AG04450 (cell line): ENCODE data around the gene CCDC180. TPM values are rescaled to one million over a fixed set of nuclear protein-coding genes. Genes with fewer than 3 reads are reported as not detected.

Experiments used
- CTCF ChIA-PET: fragments of 300-600, 350-600 bp; formaldehyde crosslinking; extraction: SDS; loops from one replicate; lab custom pipeline; 2022; ENCODE audit warnings: antibody characterized with exemption, inconsistent platforms; lab: Charles Lee
- POLR2A ChIA-PET: fragments of 350-600 bp; formaldehyde crosslinking; extraction: SDS; loops from one replicate; lab custom pipeline; 2021; ENCODE audit warnings: antibody characterized with exemption, inconsistent platforms; lab: Yijun Ruan, JAX
- DNase-seq: peaks from one replicate; pipeline ENCODE4 v3.0.0-alpha.2; 2011; ENCODE audit warnings: low read depth, low spot score
- H3K27ac ChIP-seq: one replicate; pipeline ENCODE4 v1.5.1; 2012; ENCODE audit warnings: low read depth, low read length, control low read depth
- H3K27me3 ChIP-seq: one replicate; pipeline ENCODE4 v1.6.0; 2012; ENCODE audit warnings: low read length; ENCODE audit not compliant: control insufficient read depth, insufficient read depth
- H3K4me3 ChIP-seq: 2 replicates; pipeline ENCODE4 v1.5.1; 2011; ENCODE audit warnings: mild to moderate bottlenecking, low read depth, low read length, control low read depth
- H3K9me3 ChIP-seq: 2 replicates; pipeline ENCODE4 v1.5.1; 2012; ENCODE audit warnings: low read length; ENCODE audit not compliant: control insufficient read depth, insufficient read depth
- polyA plus RNA-seq: library from polyadenylated mRNA; depleted of rRNA; stranded (reverse); fragments of >200 nt; gene quantifications from 2 replicates; pipeline ENCODE4 v1.2.3, GENCODE V29; 2011
- TF ChIP-seq, protein P1 (sequence below): IDR thresholded peaks from 2 replicates; pipeline ENCODE4 v1.5.1; 2011; ENCODE audit warnings: low read depth, low read length, control low read depth, inconsistent platforms

Gene CCDC180
- polyA plus RNA-seq, 1 experiment = 1.1 TPM

- no peak for DNase-seq
- H3K27ac ChIP-seq = no peak overlapping the region
- H3K4me3 ChIP-seq = no peak overlapping the region
- ChIA-PET POLR2A (no interaction called here), CTCF (no interaction called here)
- H3K9me3 ChIP-seq = no peaks in the 10 kb centered on the region; the same call in 1 of the 2 replicates
- TF ChIP-seq, protein P1, sequence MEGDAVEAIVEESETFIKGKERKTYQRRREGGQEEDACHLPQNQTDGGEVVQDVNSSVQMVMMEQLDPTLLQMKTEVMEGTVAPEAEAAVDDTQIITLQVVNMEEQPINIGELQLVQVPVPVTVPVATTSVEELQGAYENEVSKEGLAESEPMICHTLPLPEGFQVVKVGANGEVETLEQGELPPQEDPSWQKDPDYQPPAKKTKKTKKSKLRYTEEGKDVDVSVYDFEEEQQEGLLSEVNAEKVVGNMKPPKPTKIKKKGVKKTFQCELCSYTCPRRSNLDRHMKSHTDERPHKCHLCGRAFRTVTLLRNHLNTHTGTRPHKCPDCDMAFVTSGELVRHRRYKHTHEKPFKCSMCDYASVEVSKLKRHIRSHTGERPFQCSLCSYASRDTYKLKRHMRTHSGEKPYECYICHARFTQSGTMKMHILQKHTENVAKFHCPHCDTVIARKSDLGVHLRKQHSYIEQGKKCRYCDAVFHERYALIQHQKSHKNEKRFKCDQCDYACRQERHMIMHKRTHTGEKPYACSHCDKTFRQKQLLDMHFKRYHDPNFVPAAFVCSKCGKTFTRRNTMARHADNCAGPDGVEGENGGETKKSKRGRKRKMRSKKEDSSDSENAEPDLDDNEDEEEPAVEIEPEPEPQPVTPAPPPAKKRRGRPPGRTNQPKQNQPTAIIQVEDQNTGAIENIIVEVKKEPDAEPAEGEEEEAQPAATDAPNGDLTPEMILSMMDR = no peak
- H3K27me3 ChIP-seq = no peaks in the 10 kb centered on the region
These were observed 5.5 kb upstream of the CCDC180 start for GRCh38 chr9:97301974-97302373.

GRCh38 chr9:97304586-97304985 is 2.9 kb upstream of the CCDC180 start:
- DNase-seq = no peak
- POLR2A ChIA-PET = no interaction called here
- TF ChIP-seq, protein P1 = no peak

DNA sequence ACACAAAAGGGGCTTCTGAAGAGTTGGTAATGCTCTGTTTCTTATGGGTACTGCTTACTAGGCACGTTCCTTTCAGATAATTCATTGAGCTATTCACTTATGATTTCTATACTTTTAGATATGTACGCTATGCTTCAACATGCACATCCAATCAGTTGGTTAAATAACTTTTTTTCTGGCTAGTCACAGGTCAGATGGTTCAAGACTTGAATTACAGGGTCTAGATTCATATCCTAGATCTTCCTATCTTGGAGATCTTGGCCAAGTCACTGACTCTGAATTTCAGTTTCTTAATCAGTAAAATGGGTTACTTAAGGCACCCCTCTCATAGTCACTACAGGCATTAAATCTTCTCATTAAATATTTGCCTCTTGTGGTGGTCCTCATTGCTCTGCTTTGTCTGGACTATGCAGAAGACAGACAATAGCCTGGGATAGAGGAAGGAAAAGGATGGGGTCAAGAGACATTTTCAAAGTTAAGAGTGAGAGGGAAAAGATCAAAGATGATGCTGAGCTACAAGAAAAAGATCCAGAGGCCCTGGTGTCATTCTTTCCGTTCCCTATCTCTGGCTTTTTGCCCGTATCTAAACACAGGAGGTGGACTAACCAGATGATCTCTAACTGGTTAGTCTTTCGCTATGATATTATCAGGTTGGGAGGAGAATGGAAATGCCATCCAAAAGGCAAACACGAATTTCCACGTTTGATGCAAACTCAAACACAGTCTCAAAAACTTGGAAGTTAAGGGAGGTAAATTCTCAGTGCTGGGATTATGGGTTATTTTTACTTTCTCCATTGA is 1.8 kb upstream of the CCDC180 start:
- Histone ChIP-seq H3K27me3 (peaks cover 2% of the 10 kb centered on the region), H3K4me3 (no peak overlapping the region), H3K9me3 (peaks cover 3% of the 10 kb centered on the region; the same call in 1 of the 2 replicates), H3K27ac (no peak overlapping the region)
- CTCF ChIA-PET = no interaction called here
- TF ChIP-seq, protein P1 = no peak
- POLR2A ChIA-PET = no interaction called here
- no peak for DNase-seq

More at GRCh38 chr9:97304586-97304985, 2.9 kb upstream of the CCDC180 start:
- Histone ChIP-seq H3K9me3 (peaks cover 3% of the 10 kb centered on the region; the same call in 1 of the 2 replicates), H3K27me3 (peaks cover 2% of the 10 kb centered on the region), H3K27ac (no peak overlapping the region), H3K4me3 (no peak overlapping the region)
- CTCF ChIA-PET = no interaction called here

DNA sequence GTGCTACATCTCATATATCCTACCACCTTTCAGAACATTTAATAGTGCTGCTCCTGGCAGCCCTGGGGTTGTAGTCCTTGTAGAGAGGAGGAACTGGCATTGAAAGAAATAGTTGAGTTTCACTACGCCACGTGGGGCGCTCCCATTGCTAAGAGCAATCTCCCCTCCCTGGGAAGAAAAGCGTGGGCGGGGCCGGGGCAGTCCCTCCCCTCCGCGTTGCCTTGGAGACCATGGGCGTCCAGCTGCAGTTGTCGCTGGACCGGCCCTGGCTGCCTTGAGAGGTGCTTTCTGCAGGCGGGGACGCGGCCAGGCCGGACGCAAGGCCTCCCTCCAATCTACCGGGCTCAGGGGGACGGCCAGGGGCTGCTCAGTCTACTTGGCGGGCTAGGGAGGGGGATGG is 368 bp upstream of the CCDC180 start:
- no peak overlapping the region for H3K27ac ChIP-seq
- peak; percentile 41 for DNase-seq
- ChIA-PET CTCF (interaction anchor here (1.8 kb wide), 1 partner anchor 450 kb away, joined by 5 read pairs; no protein-coding TSS in a partner anchor), POLR2A (no interaction called here)
- peaks cover 2% of the 10 kb centered on the region for H3K27me3 ChIP-seq
- peak overlapping the region; percentile 37 for H3K4me3 ChIP-seq
- peaks cover 3% of the 10 kb centered on the region; the same call in 1 of the 2 replicates for H3K9me3 ChIP-seq
- TF ChIP-seq, protein P1 = peak; percentile 31; the same call in 1 of the 2 replicates

DNA sequence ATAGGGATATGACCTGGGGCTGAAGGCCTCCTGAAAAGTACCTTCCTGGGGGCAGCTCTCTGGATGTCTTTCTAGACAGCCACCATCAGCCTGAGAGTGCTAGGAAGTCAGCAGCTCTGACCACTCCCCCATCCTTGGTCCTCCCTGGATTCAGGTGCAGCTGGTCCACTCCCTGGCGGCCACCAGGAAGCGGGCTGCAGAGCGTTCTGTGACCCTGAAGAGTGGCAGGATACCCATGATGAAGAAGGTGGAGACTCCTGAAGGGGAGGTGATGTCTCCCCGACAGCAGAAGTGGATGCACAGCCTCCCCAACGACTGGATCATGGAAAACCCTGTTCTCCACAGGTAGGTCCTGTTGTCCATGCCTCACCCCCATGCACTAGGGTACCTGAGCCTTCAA is 1.8 kb downstream of the CCDC180 start:
- Histone ChIP-seq H3K9me3 (peaks cover 3% of the 10 kb centered on the region; the same call in 1 of the 2 replicates), H3K27ac (no peak overlapping the region), H3K4me3 (no peak overlapping the region), H3K27me3 (peaks cover 2% of the 10 kb centered on the region)
- TF ChIP-seq, protein P1 = no peak
- POLR2A ChIA-PET = interaction anchor here (0.6 kb wide), 1 partner anchor 272 kb away, joined by 3 read pairs; no protein-coding TSS in a partner anchor
- CTCF ChIA-PET = no interaction called here
- DNase-seq = no peak
